IMR-90 (cell line): ENCODE data around the gene SCARF2. TPM values are rescaled to one million over a fixed set of nuclear protein-coding genes. Genes with fewer than 3 reads are reported as not detected.

Source experiments
- ATAC-seq: fragments of 200-7000 bp; cut with Tn5 transposase; 2 replicates; pipeline ENCODE4 v1.9.1; 2020; ENCODE audit warnings: low read depth, mild to moderate bottlenecking, moderate library complexity
- BruUV-seq: library from RNA; stranded (reverse); fragments of 400-500 nt; replicated peaks from 2 replicates; lab custom pipeline; 2021; lab: Mats Ljungman, UMichigan
- CTCF ChIA-PET: fragments of 300-600 bp; formaldehyde crosslinking; extraction: SDS; loops from one replicate; lab custom pipeline; 2021; ENCODE audit warnings: antibody characterized with exemption; lab: Yijun Ruan, JAX
- POLR2A ChIA-PET: fragments of 300-600 bp; sonication (Branson Sonifier 250); formaldehyde crosslinking; loops from one replicate; lab custom pipeline; 2022; ENCODE audit warnings: antibody characterized with exemption; ENCODE audit not compliant: unreplicated experiment; lab: Charles Lee
- DNase-seq: peaks from one replicate; pipeline ENCODE4 v3.0.0; 2013
- H2AFZ ChIP-seq: replicated peaks from 2 replicates; pipeline ENCODE3; 2013; ENCODE audit warnings: low read length, mild to moderate bottlenecking; ENCODE audit not compliant: poor library complexity
- H2AK5ac ChIP-seq: 2 replicates; pipeline ENCODE4 v1.6.1; 2013; ENCODE audit warnings: low read depth, low read length, inconsistent platforms
- H2AK9ac ChIP-seq: replicated peaks from 2 replicates; pipeline ENCODE3; 2013; ENCODE audit warnings: mild to moderate bottlenecking, low read depth, low read length, moderate library complexity; ENCODE audit not compliant: poor library complexity
- H2BK120ac ChIP-seq: 2 replicates; pipeline ENCODE4 v1.6.1; 2013; ENCODE audit warnings: low read depth, low read length, inconsistent platforms
- H2BK15ac ChIP-seq: 3 replicates; pipeline ENCODE4 v1.6.1; 2013; ENCODE audit warnings: low read depth, low read length, inconsistent platforms
- H2BK20ac ChIP-seq: 2 replicates; pipeline ENCODE4 v1.6.1; 2013; ENCODE audit warnings: low read depth, mild to moderate bottlenecking, inconsistent platforms, low read length, moderate library complexity
- H2BK5ac ChIP-seq: 2 replicates; pipeline ENCODE4 v1.6.1; 2013; ENCODE audit warnings: mild to moderate bottlenecking, low read depth, low read length, inconsistent platforms; ENCODE audit not compliant: poor library complexity, severe bottlenecking
- H3K14ac ChIP-seq: replicated peaks from 2 replicates; pipeline ENCODE4 v1.6.1; 2013; ENCODE audit warnings: low read depth, low read length, inconsistent platforms
- H3K18ac ChIP-seq: 2 replicates; pipeline ENCODE4 v1.6.1; 2013; ENCODE audit warnings: low read depth, low read length, control low read depth
- H3K23ac ChIP-seq: 2 replicates; pipeline ENCODE4 v1.6.1; 2013; ENCODE audit warnings: low read depth, low read length, inconsistent platforms
- H3K27ac ChIP-seq: 2 replicates; pipeline ENCODE4 v1.5.1; 2013; ENCODE audit warnings: mild to moderate bottlenecking, control low read depth, low read length; ENCODE audit not compliant: insufficient read depth
- H3K27me3 ChIP-seq: 2 replicates; pipeline ENCODE4 v1.6.1; 2013; ENCODE audit warnings: low read length; ENCODE audit not compliant: control insufficient read depth, insufficient read depth
- H3K36me3 ChIP-seq: 2 replicates; pipeline ENCODE4 v1.6.1; 2013; ENCODE audit warnings: low read length, mixed read lengths; ENCODE audit not compliant: control insufficient read depth, insufficient read depth
- H3K4ac ChIP-seq: 2 replicates; pipeline ENCODE4 v1.6.1; 2013; ENCODE audit warnings: low read depth, low read length, inconsistent platforms
- H3K4me1 ChIP-seq: 2 replicates; pipeline ENCODE4 v1.6.1; 2013; ENCODE audit warnings: low read length, mixed read lengths; ENCODE audit not compliant: control insufficient read depth, insufficient read depth
- H3K4me2 ChIP-seq: 2 replicates; pipeline ENCODE4 v1.6.1; 2013; ENCODE audit warnings: low read depth, mild to moderate bottlenecking, control low read depth, low read length, moderate library complexity
- H3K4me3 ChIP-seq: 2 replicates; pipeline ENCODE4 v1.5.1; 2013; ENCODE audit warnings: low read depth, mild to moderate bottlenecking, control low read depth, low read length, moderate library complexity; ENCODE audit not compliant: insufficient read depth
- H3K56ac ChIP-seq: 2 replicates; pipeline ENCODE4 v1.6.1; 2013; ENCODE audit warnings: low read length, inconsistent platforms; ENCODE audit not compliant: insufficient read depth; ENCODE audit errors: extremely low read depth
- H3K79me1 ChIP-seq, 2 experiments: 2 replicates each; pipeline ENCODE4 v1.6.1; 2013; ENCODE audit warnings: low read length in 2 of 2, inconsistent platforms in 1 of 2, low read depth in 1 of 2
- H3K9ac ChIP-seq: 2 replicates; pipeline ENCODE4 v1.6.1; 2013; ENCODE audit warnings: low read depth, low read length, control low read depth
- H3K9me1 ChIP-seq: 2 replicates; pipeline ENCODE4 v1.6.1; 2013; ENCODE audit warnings: low read length, inconsistent platforms; ENCODE audit not compliant: insufficient read depth
- H3K9me3 ChIP-seq: 2 replicates; pipeline ENCODE4 v1.6.1; 2013; ENCODE audit warnings: low read length; ENCODE audit not compliant: control insufficient read depth, insufficient read depth
- H4K20me1 ChIP-seq: 2 replicates; pipeline ENCODE4 v1.6.1; 2013; ENCODE audit warnings: low read length, inconsistent platforms; ENCODE audit not compliant: insufficient read depth
- H4K5ac ChIP-seq: 2 replicates; pipeline ENCODE4 v1.6.1; 2013; ENCODE audit warnings: mild to moderate bottlenecking, low read depth, low read length, control low read depth
- H4K8ac ChIP-seq, 2 experiments: 2 replicates each; pipeline ENCODE4 v1.6.1; 2013; ENCODE audit warnings: low read depth in 2 of 2, low read length in 2 of 2, control low read depth in 1 of 2, inconsistent platforms in 1 of 2
- H4K91ac ChIP-seq: 2 replicates; pipeline ENCODE4 v1.6.1; 2013; ENCODE audit warnings: low read depth, low read length, inconsistent platforms; ENCODE audit not compliant: insufficient read depth
- BHLHE40 ChIP-seq: fragments of 150-350 bp; IDR thresholded peaks from 2 replicates; pipeline ENCODE4 v1.6.1; 2016; ENCODE audit warnings: mild to moderate bottlenecking, low read depth, low read length
- ELK1 ChIP-seq: fragments of 150-350 bp; IDR thresholded peaks from 2 replicates; pipeline ENCODE4 v1.6.1; 2016; ENCODE audit warnings: low read depth, mild to moderate bottlenecking, low read length, moderate library complexity, borderline replicate concordance
- MAZ ChIP-seq: IDR thresholded peaks from 2 replicates; pipeline ENCODE4 v1.6.1; 2012; ENCODE audit warnings: low read depth, mild to moderate bottlenecking, low read length, improper control_type of control experiment, moderate library complexity, borderline replicate concordance
- RAD21 ChIP-seq: IDR thresholded peaks from 2 replicates; pipeline ENCODE4 v1.6.1; 2012; ENCODE audit warnings: low read length, improper control_type of control experiment
- RFX5 ChIP-seq: IDR thresholded peaks from 2 replicates; pipeline ENCODE4 v1.8.0; 2012; ENCODE audit warnings: low read depth, mild to moderate bottlenecking, low read length, moderate library complexity
- USF2 ChIP-seq: fragments of 150-350 bp; IDR thresholded peaks from 2 replicates; pipeline ENCODE4 v1.6.1; 2017; ENCODE audit warnings: mild to moderate bottlenecking, antibody characterized with exemption, low read length, low read depth
- WGBS, 2 experiments: methylation state at CpG; one replicate each; pipeline versions ENCODE4 v1.1.5 to v1.1.7; 2013; ENCODE audit warnings: missing lambda C conversion rate in 2 of 2; ENCODE audit not compliant: insufficient read length in 1 of 2; ENCODE audit errors: extremely low coverage in 2 of 2; 5-methylcytosine and 5-hydroxymethylcytosine counted together
- dilution Hi-C: fragments of 300-500 bp; cut with HindIII; formaldehyde crosslinking; loops from one replicate; pipeline ENCODE4 v1.14.3; 2018; ENCODE audit warnings: low sequenced_read_pairs; ENCODE audit not compliant: unreplicated experiment
- in situ Hi-C: fragments of 300-500 bp; cut with MboI; formaldehyde crosslinking; loops from 3 replicates; pipeline ENCODE4 v1.14.3; 2019; ENCODE audit warnings: low sequenced_read_pairs, inconsistent platforms, mixed read lengths
- intact Hi-C: fragments of 100-400 bp; cut with micrococcal nuclease; formaldehyde crosslinking; loops from 2 replicates; pipeline ENCODE4 v1.10.0; 2022
- polyA plus RNA-seq, 3 experiments: library from polyadenylated mRNA; depleted of rRNA; stranded (reverse); fragments of >200 nt; gene quantifications; 2 replicates each; pipeline ENCODE4 v1.2.3, GENCODE V29; 2012; ENCODE audit warnings: low replicate concordance in 1 of 3
- total RNA-seq: library from RNA; depleted of rRNA; stranded (reverse); fragments of >200 nt; gene quantifications from 2 replicates; pipeline ENCODE4 v1.2.3, GENCODE V29; 2012

The SCARF2 gene
- total and polyA plus RNA-seq, 2 of the 4 experiments (the other 2 are of a cell fraction) = 3.4 to 37.0 TPM

GRCh38 chr22:20402960-20403778, 34.5 kb downstream of the SCARF2 start:
- dilution Hi-C loops (no loop called here), in situ Hi-C loops (no loop called here), intact Hi-C loops (no loop called here)
- H4K20me1 ChIP-seq = no peaks in the 10 kb centered on the region; the same call in 1 of the 2 replicates
- H3K4me1 ChIP-seq = no peaks in the 10 kb centered on the region
- H3K79me1 ChIP-seq = peaks cover 9 to 17% of the 10 kb centered on the region in 2 experiments; a peak in 3 of 4 replicates
- ChIA-PET POLR2A (no interaction called here), CTCF (interaction anchor here (1.3 kb wide), 1 partner anchor 15 kb away, joined by 4 read pairs; no protein-coding TSS in a partner anchor)
- H3K27ac ChIP-seq = no peak overlapping the region
- H3K27me3 ChIP-seq = no peaks in the 10 kb centered on the region
- H3K9me1 ChIP-seq = peaks cover 14% of the 10 kb centered on the region
- no peak overlapping the region for H3K23ac ChIP-seq
- H3K9ac ChIP-seq = no peak overlapping the region
- no peak overlapping the region for H3K4me2 ChIP-seq
- no peak overlapping the region for H4K91ac ChIP-seq
- no peak overlapping the region for H4K5ac ChIP-seq
- H2BK20ac ChIP-seq = no peak overlapping the region
- TF ChIP-seq RAD21 = no peak
- no peak for TF ChIP-seq ELK1
- TF ChIP-seq USF2 = no peak
- TF ChIP-seq BHLHE40 = no peak
- no peak for TF ChIP-seq RFX5
- no peak for TF ChIP-seq MAZ
- H4K8ac ChIP-seq = no peak overlapping the region
- peaks cover 48% of the 10 kb centered on the region for H3K36me3 ChIP-seq
- H3K14ac ChIP-seq = no peak overlapping the region
- no peak overlapping the region for H2BK15ac ChIP-seq
- no peak overlapping the region for H2AK5ac ChIP-seq
- no TSS peak for BruUV-seq
- no peak overlapping the region for H3K4me3 ChIP-seq
- no peak overlapping the region for H2AFZ ChIP-seq
- no peaks in the 10 kb centered on the region for H3K9me3 ChIP-seq
- no peak overlapping the region for H2AK9ac ChIP-seq
- no peak for ATAC-seq
- 90% methylated on average over 7 of the region's 9 CpGs; no CpG with 5 or more reads in 1 of the 2 experiments for WGBS, 2 experiments
- no peak overlapping the region for H2BK5ac ChIP-seq
- no peak for DNase-seq
- no peak overlapping the region for H2BK120ac ChIP-seq
- H3K56ac ChIP-seq = no peak overlapping the region
- H3K4ac ChIP-seq = no peak overlapping the region
- H3K18ac ChIP-seq = no peak overlapping the region
